K562 (cell line): ENCODE results near the gene NKX1-2. TPM values are rescaled to one million over a fixed set of nuclear protein-coding genes. Genes with fewer than 3 reads are reported as not detected.

ENCODE experiments used
- ATAC-seq: fragments of 200-7000 bp; cut with Tn5 transposase; 3 replicates; pipeline ENCODE4 v1.9.1; 2020; ENCODE audit warnings: moderate library complexity
- BruUV-seq: library from RNA; stranded (reverse); fragments of 400-500 nt; replicated peaks from 2 replicates; lab custom pipeline; 2021; lab: Mats Ljungman, UMichigan
- CTCF ChIA-PET: fragments of 300-600 bp; formaldehyde crosslinking; extraction: SDS; loops from one replicate; lab custom pipeline; 2021; ENCODE audit warnings: low intra/inter-chr PET ratio; lab: Yijun Ruan, JAX
- POLR2A ChIA-PET: fragments of 300-600, 350-650 bp; sonication (Branson Sonifier 250); formaldehyde crosslinking; extraction: SDS; loops from one replicate; lab custom pipeline; 2021; ENCODE audit warnings: antibody characterized with exemption, inconsistent platforms; lab: Yijun Ruan, JAX
- DNase-seq, 4 experiments: peaks; one replicate each; pipeline versions ENCODE4 v3.0.0 to v3.0.0-alpha.2; 2011 to 2018; ENCODE audit warnings: low spot score in 3 of 4, mixed read lengths in 3 of 4; ENCODE audit errors: extremely low read depth in 1 of 4
- FAIRE-seq: peaks from 2 replicates; lab custom pipeline; 2011; peaks lifted over from hg19 to GRCh38; lab: Jason Lieb, UNC
- H2AFZ ChIP-seq: 2 replicates; pipeline ENCODE4 v1.6.0; 2011; ENCODE audit warnings: low read depth, low read length, control low read depth, inconsistent platforms
- H3K27ac ChIP-seq: fragments of 200-600 bp; 3 replicates; pipeline ENCODE4 v1.8.0; 2011; ENCODE audit warnings: low read depth, mild to moderate bottlenecking, control low read depth, inconsistent platforms, low read length, moderate library complexity, mixed read lengths; ENCODE audit errors: extremely low read depth
- H3K27me3 ChIP-seq, 2 experiments: fragments of 300-600 bp in 1 of 2; 2 replicates in 1 of 2; 3 replicates in 1 of 2; pipeline versions ENCODE4 v1.6.0 to v1.8.0; 2011; ENCODE audit warnings: inconsistent platforms in 2 of 2, low read length in 2 of 2, mild to moderate bottlenecking in 1 of 2, mixed read lengths in 1 of 2, moderate library complexity in 1 of 2; ENCODE audit not compliant: control insufficient read depth in 2 of 2, insufficient read depth in 2 of 2
- H3K36me3 ChIP-seq: fragments of 300-600 bp; 3 replicates; pipeline ENCODE4 v1.8.0; 2011; ENCODE audit warnings: mild to moderate bottlenecking, low read length, inconsistent platforms; ENCODE audit not compliant: control insufficient read depth, insufficient read depth
- H3K4me1 ChIP-seq, 2 experiments: fragments of 200-600 bp in 1 of 2; replicated peaks in 1 of 2; 2 replicates in 1 of 2; 3 replicates in 1 of 2; pipeline versions ENCODE4 v1.5.1 to v1.8.0; 2011; ENCODE audit warnings: inconsistent platforms in 2 of 2, low read length in 2 of 2, mild to moderate bottlenecking in 1 of 2, mixed read lengths in 1 of 2, moderate library complexity in 1 of 2; ENCODE audit not compliant: control insufficient read depth in 2 of 2, insufficient read depth in 2 of 2
- H3K4me2 ChIP-seq: 2 replicates; pipeline ENCODE4 v1.6.1; 2011; ENCODE audit warnings: low read length, control low read depth, inconsistent platforms, mixed read lengths; ENCODE audit not compliant: insufficient read depth
- H3K4me3 ChIP-seq: fragments of 200-600 bp; sonication (generic), shearing (Covaris generic); 2 replicates; pipeline ENCODE4 v1.5.1; 2016; ENCODE audit warnings: control low read depth, inconsistent platforms
- H3K79me2 ChIP-seq: fragments of 200-600 bp; 3 replicates; pipeline ENCODE4 v1.8.0; 2011; ENCODE audit warnings: low read length, inconsistent platforms; ENCODE audit not compliant: control insufficient read depth, insufficient read depth
- H3K9ac ChIP-seq, 2 experiments: 2 replicates each; pipeline versions ENCODE4 v1.6.0 to v1.6.1; 2011; ENCODE audit warnings: low read depth in 2 of 2, low read length in 2 of 2, control low read depth in 1 of 2, inconsistent platforms in 1 of 2, mild to moderate bottlenecking in 1 of 2, mixed read lengths in 1 of 2; ENCODE audit not compliant: insufficient read depth in 1 of 2
- H3K9me1 ChIP-seq: one replicate; pipeline ENCODE4 v1.6.0; 2011; ENCODE audit warnings: inconsistent platforms, mild to moderate bottlenecking, low read length, moderate library complexity; ENCODE audit not compliant: control insufficient read depth, insufficient read depth
- H3K9me3 ChIP-seq: replicated peaks from 2 replicates; pipeline ENCODE4 v1.5.1; 2011; ENCODE audit warnings: low read depth, low read length, inconsistent platforms; ENCODE audit not compliant: control insufficient read depth, insufficient read depth
- H4K20me1 ChIP-seq: replicated peaks from 2 replicates; pipeline ENCODE4 v1.6.1; 2011; ENCODE audit warnings: low read length, inconsistent platforms, mixed read lengths; ENCODE audit not compliant: control insufficient read depth, insufficient read depth
- ARID2 ChIP-seq: fragments of 450-650 bp; IDR thresholded peaks from 2 replicates; pipeline ENCODE4 v1.6.1; 2017; ENCODE audit warnings: antibody characterized with exemption, mild to moderate bottlenecking
- C11orf30 ChIP-seq: fragments of 450-650 bp; IDR thresholded peaks from 2 replicates; pipeline ENCODE4 v1.6.1; 2016; ENCODE audit warnings: low read depth, mild to moderate bottlenecking
- MAFF ChIP-seq: IDR thresholded peaks from 2 replicates; pipeline ENCODE4 v1.6.1; 2012; ENCODE audit warnings: low read length, improper control_type of control experiment
- MAFG ChIP-seq: fragments of 450-650 bp; conservative IDR thresholded peaks from 2 replicates; pipeline ENCODE4 v1.6.1; 2016; ENCODE audit warnings: missing genetic modification characterization, missing compliant biosample characterization
- MAFK ChIP-seq: IDR thresholded peaks from 2 replicates; pipeline ENCODE4 v1.6.1; 2011; ENCODE audit warnings: low read length, improper control_type of control experiment
- PHTF2 ChIP-seq: fragments of 250-450 bp; sonication (Bioruptor Pico); IDR thresholded peaks from 2 replicates; pipeline ENCODE4 v1.5.0; 2021; ENCODE audit warnings: mild to moderate bottlenecking
- RBFOX2 ChIP-seq: fragments of 200-400 bp; formaldehyde crosslinking; IDR thresholded peaks from 2 replicates; pipeline ENCODE4 v1.6.1; 2017; ENCODE audit warnings: low read depth, mild to moderate bottlenecking, low read length, moderate library complexity
- TCFL5 ChIP-seq: fragments of 250-450 bp; sonication (Bioruptor Pico); conservative IDR thresholded peaks from 2 replicates; pipeline ENCODE4 v1.6.1; 2021; ENCODE audit warnings: mild to moderate bottlenecking, moderate library complexity, matching md5 sums
- ZBTB43 ChIP-seq: sonication (generic); formaldehyde crosslinking; IDR thresholded peaks from 2 replicates; pipeline ENCODE4 v1.8.0; 2023; ENCODE audit warnings: mild to moderate bottlenecking, missing genetic modification reagents
- ZNF212 ChIP-seq: fragments of 450-650 bp; formaldehyde crosslinking; IDR thresholded peaks from 2 replicates; pipeline ENCODE4 v1.4.0; 2020; ENCODE audit warnings: mild to moderate bottlenecking
- ZNF316 ChIP-seq: fragments of 450-650 bp; IDR thresholded peaks from 2 replicates; pipeline ENCODE4 v1.6.1; 2016
- ZNF830 ChIP-seq: fragments of 250-450 bp; sonication (Bioruptor Pico); IDR thresholded peaks from 2 replicates; pipeline ENCODE4 v1.5.0; 2021; ENCODE audit warnings: mild to moderate bottlenecking
- WGBS: fragments of 100-300 bp; shearing (Covaris generic); methylation state at CpG from one replicate; pipeline ENCODE4 v1.1.6; 2016; ENCODE audit warnings: low coverage, mixed read lengths; ENCODE audit not compliant: insufficient coverage; ENCODE audit errors: missing lambda C conversion rate; 5-methylcytosine and 5-hydroxymethylcytosine counted together
- in situ Hi-C: fragments of 300-500 bp; cut with MboI; formaldehyde crosslinking; loops from 4 replicates; pipeline ENCODE4 v1.15.0; 2018; ENCODE audit warnings: inconsistent platforms, mixed read lengths
- intact Hi-C: fragments of 100-400 bp; cut with micrococcal nuclease; formaldehyde crosslinking; loops from 2 replicates; pipeline ENCODE4 v1.14.2; 2022
- polyA plus RNA-seq, 8 experiments: library from polyadenylated mRNA; depleted of rRNA in 4 of 8; stranded (reverse) in 5 of 8; unstranded in 3 of 8; fragments of >200 nt; fragmentation: Nextera tagmentation in 2 of 8; fragmentation: Illumina TruSeq in 1 of 8; extraction: Ambion mirVana in 2 of 8; extraction: Trizol in 1 of 8; gene quantifications; 2 replicates each; pipeline versions ENCODE4 v1.2.1 to v1.2.3, GENCODE V29; 2011 to 2014; ENCODE audit warnings: inconsistent platforms in 1 of 8, missing spikeins in 1 of 8
- total RNA-seq, 7 experiments: library from RNA; depleted of rRNA in 6 of 7; stranded (reverse); fragments of >200 nt in 6 of 7; fragmentation: Illumina TruSeq in 2 of 7; extraction: Trizol in 2 of 7; gene quantifications; 2 replicates each; pipeline versions ENCODE4 v1.2.1 to v1.2.3, GENCODE V29; 2011 to 2021; ENCODE audit warnings: low replicate concordance in 1 of 7

NKX1-2 gene
- total and polyA plus RNA-seq, 9 of the 15 experiments (the other 6 are each of a cell fraction or from before 2014, with no cell fraction given) = not detected

- peaks cover 18 to 22% of the 10 kb centered on the region in 2 experiments for H3K4me1 ChIP-seq
- H3K27me3 ChIP-seq = no peaks in the 10 kb centered on the region
- in situ Hi-C loops = no loop called here
- H3K4me3 ChIP-seq = no peak overlapping the region
- peaks cover 12% of the 10 kb centered on the region; the same call in 1 of the 2 replicates for H4K20me1 ChIP-seq
- 82% methylated on average over 1 of the region's 2 CpGs for WGBS
- no peaks in the 10 kb centered on the region for H3K9me1 ChIP-seq
- H3K79me2 ChIP-seq = peaks cover 80% of the 10 kb centered on the region
- BruUV-seq = no TSS peak
- ChIA-PET CTCF (no interaction called here), POLR2A (interaction anchor here (0.6 to 1.2 kb wide), 5 partner anchors 12 to 360 kb away, joined by 3 read pairs; no protein-coding TSS in a partner anchor)
- no peak for ATAC-seq
- H2AFZ ChIP-seq = no peak overlapping the region
- FAIRE-seq = no peak
- intact Hi-C loops = loop anchor here (5.0 kb wide), 1 partner anchor 52 kb away; no protein-coding TSS in a partner anchor
- H3K4me2 ChIP-seq = no peak overlapping the region
- DNase-seq = no peak
- H3K36me3 ChIP-seq = peaks cover 40% of the 10 kb centered on the region
- 0 out of 4 replicates have a peak overlapping the region, but pooled peaks of 1 of the 2 experiments have one; percentile 14 for H3K9ac ChIP-seq
- H3K27ac ChIP-seq = no peak overlapping the region
- no peaks in the 10 kb centered on the region for H3K9me3 ChIP-seq
- TF ChIP-seq RBFOX2 (no peak), MAFG (peak; percentile 46; the same call in 1 of the 2 replicates), TCFL5 (CRISPR knock-in tag) (no peak), ZNF316 (peak; percentile 87), MAFK (peak; percentile 38; the same call in 1 of the 2 replicates), MAFF (peak; percentile 48; the same call in 1 of the 2 replicates), C11orf30 (peak; percentile 74)
Observed at GRCh38 chr10:124415210-124415609, 34.6 kb downstream of the NKX1-2 start.

DNA sequence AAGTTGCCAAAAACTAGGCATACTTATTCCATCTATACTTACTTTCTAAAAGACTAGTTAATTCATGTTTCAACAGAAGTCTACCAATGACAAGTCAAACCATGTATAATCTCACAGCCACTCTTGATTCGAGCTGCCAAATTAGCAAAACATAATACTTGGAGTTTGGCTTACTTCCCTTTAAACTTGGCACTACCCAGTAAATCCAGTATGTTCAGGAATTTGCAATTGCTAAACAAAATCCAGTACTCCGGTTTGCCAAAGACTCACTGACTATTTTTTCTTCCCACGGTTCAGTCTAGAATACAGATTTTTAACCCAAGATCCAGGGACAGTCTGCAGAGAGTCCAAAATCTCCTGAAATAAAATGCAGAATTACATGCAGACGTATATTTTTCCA lies 35.8 kb downstream of the NKX1-2 start:
- no peaks in the 10 kb centered on the region for H3K9me1 ChIP-seq
- in situ Hi-C loops (no loop called here), intact Hi-C loops (no loop called here)
- H3K79me2 ChIP-seq = peaks cover 90% of the 10 kb centered on the region
- no peak overlapping the region for H3K4me3 ChIP-seq
- TF ChIP-seq PHTF2 (no peak), ARID2 (no peak), ZNF830 (no peak), ZBTB43 (CRISPR knock-in tag) (no peak), ZNF212 (CRISPR knock-in tag) (no peak)
- BruUV-seq = no TSS peak
- H3K9me3 ChIP-seq = no peaks in the 10 kb centered on the region
- FAIRE-seq (no peak), DNase-seq (no peak), ATAC-seq (no peak)
- POLR2A ChIA-PET = interaction anchor here (1.9 kb wide), 1 partner anchor 10 kb away, joined by 6 read pairs; no protein-coding TSS in a partner anchor
- H3K27me3 ChIP-seq = no peaks in the 10 kb centered on the region
- WGBS = 63% methylated on average over 3 of the region's 4 CpGs
- no peak overlapping the region for H3K4me2 ChIP-seq
- no peak overlapping the region for H3K9ac ChIP-seq
- H3K36me3 ChIP-seq = peaks cover 51% of the 10 kb centered on the region
- peaks cover 12% of the 10 kb centered on the region; the same call in 1 of the 2 replicates for H4K20me1 ChIP-seq
- no peak overlapping the region for H2AFZ ChIP-seq
- peaks cover 9 to 10% of the 10 kb centered on the region in 2 experiments; a peak in 4 of 5 replicates for H3K4me1 ChIP-seq
- H3K27ac ChIP-seq = no peak overlapping the region
- CTCF ChIA-PET = no interaction called here
